HTR-8/SVneo (cell line): ENCODE measurements around the gene SLC26A11.
"Not testable (repeated sequence)": the region's sequence is repeated elsewhere in the genome, so short reads cannot be mapped to it uniquely, and the experiment has no call there.

Experiments
- DNase-seq: peaks from one replicate; pipeline ENCODE4 v3.0.0; 2011; ENCODE audit warnings: low spot score, mixed read lengths; ENCODE audit not compliant: insufficient read length
- FAIRE-seq: peaks from 2 replicates; lab custom pipeline; 2011; peaks lifted over from hg19 to GRCh38; lab: Jason Lieb, UNC

Gene SLC26A11

DNA sequence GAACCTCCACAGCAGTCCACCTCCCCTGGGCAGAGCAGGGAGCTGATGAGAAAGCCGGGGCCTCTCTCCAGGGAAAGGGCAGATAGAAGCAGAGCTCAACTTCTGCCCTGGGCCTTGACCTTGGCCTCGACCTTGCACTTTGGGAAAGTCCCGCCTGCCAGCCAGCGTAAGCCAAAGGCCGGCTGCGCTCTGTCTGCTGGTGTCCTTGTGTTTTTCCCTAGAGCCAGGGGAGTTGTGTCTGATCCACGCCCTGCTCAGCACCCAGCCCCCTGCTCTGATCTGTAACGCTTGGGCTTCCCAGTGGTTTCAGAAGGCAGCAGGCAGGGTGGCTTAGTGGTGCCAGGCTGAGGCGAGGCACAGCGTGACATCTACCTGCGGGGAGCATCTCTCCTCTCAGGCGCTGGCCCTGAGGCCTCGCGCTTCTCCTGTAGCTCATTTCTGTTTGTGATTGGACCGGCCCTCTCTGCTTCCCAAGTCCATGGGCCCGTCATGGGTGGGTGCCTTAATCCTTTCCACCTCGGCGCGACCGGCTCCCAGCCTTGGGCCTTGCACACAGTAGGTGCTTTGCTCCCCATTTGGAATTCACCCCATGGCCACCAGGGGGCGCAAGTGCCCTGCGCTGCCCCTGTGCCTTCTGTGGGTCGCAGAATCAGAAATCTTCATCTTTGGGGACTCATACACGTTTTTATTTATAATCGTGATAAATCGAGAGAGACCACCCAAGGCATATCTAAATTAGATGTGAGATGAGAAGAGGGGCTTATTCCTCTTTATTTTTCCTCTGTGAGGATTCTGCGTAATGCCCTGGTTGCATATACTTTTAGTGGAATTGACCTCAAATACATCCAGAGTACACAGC lies 24.3 kb upstream of the SLC26A11 start:
- DNase-seq, result peak; percentile 45
- FAIRE-seq, result no peak

GRCh38 chr17:80196652-80197051 lies 23.6 kb upstream of the SLC26A11 start:
- no peak for DNase-seq
- FAIRE-seq, result no peak

GRCh38 chr17:80198144-80198661 lies 22.0 kb upstream of the SLC26A11 start:
- FAIRE-seq, result no peak
- no peak for DNase-seq

DNA sequence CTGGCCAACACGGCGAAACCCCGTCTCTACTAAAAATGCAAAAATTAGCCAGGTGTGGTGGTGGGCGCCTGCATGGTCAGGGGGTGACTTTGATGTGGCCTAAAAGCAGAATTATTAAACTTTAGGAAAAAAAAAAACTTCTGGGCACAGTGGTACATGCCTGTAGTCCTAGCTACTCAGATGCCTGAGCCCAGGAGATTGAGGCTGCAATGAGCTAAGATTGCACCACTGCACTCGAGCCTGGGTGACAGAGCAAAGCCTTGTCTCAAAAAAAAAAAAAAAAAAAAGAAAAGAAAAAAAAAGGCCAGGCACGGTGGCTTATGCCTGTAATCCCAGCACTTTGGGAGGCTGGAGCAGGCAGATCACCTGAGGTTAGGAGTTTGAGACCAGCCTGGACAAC lies 20.9 kb upstream of the SLC26A11 start:
- not testable (repeated sequence) for DNase-seq, FAIRE-seq

DNA sequence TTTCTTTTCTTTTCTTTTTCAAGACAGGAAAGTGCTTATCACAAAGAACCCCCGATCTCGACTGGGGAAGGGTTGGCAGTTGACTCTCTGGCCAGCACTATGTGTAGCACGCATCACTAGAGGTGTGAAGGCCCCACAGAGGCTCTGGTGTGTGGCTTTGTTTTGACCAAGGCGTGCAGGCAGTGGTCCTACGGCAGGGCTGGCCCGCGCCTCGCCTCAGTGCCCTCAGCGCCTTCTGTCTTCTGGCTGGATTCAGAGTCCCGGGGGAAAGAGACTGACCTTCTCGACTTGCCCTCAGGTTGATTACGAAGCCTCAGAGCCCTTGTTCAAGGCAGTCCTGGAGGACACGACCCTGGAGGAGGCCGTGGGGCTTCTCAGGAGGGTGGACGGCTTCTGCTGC lies 18.8 kb upstream of the SLC26A11 start:
- FAIRE-seq, result no peak
- no peak for DNase-seq

DNA sequence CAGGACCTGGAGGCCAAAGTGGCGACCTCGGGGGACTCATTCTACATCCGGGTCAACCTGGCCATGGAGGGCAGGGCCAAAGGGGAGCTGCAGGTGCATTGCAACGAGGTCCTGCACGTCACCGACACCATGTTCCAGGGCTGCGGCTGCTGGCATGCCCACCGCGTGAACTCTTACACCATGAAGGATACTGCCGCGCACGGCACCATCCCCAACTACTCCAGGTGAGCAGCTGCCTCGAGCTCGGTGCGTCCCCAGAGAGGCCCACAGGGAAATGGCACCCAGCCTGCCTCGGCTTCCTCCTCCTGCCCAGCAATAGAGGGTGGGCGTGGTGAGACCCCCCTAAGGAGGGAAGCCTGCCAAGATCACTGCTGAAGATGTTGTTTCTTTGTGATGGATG lies 18.0 kb upstream of the SLC26A11 start:
- FAIRE-seq, result no peak
- no peak for DNase-seq

DNA sequence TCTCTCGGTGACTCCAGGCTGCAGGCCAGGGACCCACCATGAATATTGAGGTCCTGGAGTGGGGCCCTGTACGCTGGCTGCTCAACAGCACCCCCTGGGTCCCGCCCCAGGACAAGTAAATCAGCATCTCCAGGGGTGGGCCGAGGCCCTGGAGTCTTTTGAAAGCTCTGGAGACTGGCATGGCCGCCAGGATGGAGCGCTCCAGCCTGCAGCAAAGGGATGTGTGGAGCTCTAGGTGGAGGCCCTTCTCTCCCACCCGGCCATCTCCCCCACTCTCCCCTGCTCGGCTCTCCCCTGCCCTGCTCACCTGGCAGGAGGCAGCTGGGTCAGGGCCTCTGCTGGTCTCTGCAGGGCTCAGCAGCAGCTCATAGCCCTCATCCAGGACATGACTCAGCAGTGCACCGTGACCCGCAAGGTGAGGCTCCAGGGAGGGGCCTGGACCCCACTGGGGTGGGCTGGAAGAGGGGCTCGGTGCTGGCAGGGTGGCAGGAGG lies 16.7 kb upstream of the SLC26A11 start:
- FAIRE-seq, result no peak

GRCh38 chr17:80204626-80205468 lies 15.4 kb upstream of the SLC26A11 start:
- DNase-seq, result no peak
- FAIRE-seq, result no peak

More for the DNA sequence above, 16.7 kb upstream of the SLC26A11 start:
- DNase-seq, result no peak

DNA sequence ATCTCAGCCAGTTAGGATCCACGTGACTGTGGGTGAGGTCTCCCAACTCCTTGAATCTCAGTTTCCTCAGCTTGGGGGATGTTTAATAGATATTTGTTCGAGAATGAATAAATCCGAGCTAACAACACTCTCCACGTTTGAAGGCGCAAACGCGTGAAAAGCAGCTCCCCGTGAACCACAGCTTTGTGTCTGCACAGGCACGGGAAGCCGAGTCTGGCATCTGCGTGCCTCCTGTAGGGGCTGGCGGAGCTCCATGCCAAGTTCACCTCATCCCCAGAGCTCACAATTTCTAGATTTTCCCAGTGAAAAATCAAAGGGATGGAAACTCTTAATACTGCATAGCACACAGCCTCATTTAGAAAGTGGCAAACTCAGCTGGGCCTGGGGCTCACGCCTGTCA lies 14.4 kb upstream of the SLC26A11 start:
- FAIRE-seq, result no peak

DNA sequence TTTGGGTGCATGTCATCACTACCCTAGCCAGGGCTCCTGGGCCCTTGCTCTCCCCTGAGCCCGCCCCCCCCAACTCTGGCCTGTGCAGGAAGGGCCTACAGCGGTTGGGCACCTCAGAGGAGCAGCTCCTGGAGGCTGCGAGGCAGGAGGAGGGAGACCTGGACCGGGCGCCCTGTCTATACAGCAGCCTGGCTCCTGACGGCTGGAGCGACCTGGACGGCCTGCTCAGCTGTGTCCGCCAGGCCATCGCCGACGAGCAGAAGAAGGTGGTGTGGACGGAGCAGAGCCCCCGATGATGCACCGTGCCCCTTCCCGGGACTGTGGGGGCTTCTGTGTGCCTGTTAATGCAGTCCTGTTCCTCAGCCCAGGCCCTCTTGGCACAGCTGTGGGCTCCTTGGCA lies 12.2 kb upstream of the SLC26A11 start:
- DNase-seq (no peak), FAIRE-seq (no peak)

More for the DNA sequence above, 14.4 kb upstream of the SLC26A11 start:
- DNase-seq, result no peak

DNA sequence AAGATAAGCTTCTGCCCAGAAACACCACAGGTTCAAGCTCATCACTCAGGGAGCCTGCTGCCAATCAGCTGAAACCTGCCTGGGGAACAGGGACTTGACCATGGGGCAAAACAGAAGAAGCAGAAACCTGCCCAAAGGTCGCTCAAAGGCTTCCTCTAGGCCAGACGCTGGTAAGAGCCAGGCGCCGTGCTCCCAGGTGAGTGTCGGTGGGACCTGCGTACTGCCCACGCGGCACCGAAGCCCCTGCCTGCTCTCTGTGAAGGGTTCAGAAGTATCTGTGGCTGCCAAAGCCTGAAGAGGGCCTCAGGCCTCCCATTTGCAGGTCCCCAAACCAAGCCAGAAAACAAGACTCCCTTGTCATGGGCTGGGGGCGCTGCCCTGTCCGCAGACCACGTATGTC lies 10.5 kb upstream of the SLC26A11 start:
- FAIRE-seq, result no peak

DNA sequence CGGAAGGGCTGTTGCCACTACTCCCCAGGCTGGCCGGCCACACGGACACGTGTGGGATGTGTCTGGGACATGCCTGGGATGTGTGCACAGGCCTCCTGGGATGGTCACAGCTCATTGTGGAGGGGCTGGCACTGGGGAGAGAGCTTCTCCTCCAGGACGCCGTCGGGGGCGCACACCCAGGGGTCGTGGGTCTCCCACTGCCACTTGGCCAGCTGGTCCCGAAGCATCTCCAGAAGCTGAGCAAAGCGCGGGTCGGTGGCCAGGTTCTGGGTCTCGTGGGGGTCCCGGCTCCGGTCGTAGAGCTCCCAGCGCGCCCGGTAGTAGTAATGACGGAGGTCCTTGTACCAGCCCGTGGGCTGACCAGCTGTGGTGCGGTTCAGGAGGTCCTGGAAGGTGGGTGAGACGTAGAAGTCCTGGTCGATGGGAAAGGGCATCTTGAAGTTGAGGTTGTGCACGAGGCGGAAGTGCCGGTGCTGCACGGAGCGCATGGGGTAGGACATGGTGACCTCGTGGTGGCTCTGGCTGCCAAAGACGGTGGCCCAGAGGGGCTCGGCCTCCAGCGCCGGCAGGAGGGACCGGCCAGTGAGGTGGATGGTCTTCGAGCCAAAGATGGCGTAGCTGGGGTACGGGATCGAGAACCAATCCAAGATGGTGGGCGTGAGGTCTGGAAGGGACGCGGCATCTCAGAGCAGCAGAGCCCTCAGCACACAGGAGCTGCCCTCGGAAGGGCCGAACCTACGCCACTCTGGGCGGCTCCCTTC lies 9.7 kb upstream of the SLC26A11 start:
- DNase-seq, result no peak
- no peak for FAIRE-seq

More for the DNA sequence above, 10.5 kb upstream of the SLC26A11 start:
- DNase-seq, result no peak

DNA sequence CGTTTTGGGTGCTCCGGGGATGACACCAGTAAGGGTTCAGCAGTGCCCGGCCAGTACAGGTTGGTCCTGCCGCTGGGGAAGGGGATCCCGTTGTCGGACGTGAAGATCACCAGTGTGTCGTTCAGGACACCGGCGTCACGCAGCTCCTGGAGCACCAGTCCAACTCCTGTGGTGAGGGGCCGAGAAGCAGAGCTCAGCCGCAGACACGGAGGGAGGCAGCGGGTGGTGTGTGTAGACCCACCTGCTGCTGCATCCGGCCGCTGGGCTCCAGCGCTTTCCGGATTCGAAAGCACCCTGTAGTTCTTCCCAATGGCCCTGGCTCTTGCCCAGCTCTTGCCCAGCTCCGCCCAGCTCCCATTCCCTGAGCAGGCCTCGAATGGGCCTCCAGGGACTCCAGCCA lies 8.1 kb upstream of the SLC26A11 start:
- no peak for FAIRE-seq
- no peak for DNase-seq

DNA sequence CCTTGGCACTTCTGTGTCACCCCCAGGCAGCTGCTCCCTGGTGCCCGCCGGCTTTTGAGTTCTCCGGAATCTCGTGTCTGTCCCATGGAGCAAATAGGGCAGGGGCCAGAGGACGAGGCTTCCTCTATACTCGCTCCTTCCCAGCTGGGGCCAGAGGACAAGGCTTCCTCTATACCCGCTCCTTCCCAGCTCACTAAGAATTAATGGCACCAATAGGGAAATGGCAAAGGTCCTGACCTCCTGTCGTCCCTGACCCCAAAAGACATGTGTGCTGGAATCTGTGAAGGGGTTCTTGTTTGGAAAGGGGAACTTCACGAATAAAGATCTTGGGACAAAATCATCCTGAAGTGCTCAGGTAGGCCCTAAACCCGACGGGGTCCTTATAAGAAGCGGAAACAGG lies 7.7 kb upstream of the SLC26A11 start:
- FAIRE-seq (no peak), DNase-seq (no peak)

DNA sequence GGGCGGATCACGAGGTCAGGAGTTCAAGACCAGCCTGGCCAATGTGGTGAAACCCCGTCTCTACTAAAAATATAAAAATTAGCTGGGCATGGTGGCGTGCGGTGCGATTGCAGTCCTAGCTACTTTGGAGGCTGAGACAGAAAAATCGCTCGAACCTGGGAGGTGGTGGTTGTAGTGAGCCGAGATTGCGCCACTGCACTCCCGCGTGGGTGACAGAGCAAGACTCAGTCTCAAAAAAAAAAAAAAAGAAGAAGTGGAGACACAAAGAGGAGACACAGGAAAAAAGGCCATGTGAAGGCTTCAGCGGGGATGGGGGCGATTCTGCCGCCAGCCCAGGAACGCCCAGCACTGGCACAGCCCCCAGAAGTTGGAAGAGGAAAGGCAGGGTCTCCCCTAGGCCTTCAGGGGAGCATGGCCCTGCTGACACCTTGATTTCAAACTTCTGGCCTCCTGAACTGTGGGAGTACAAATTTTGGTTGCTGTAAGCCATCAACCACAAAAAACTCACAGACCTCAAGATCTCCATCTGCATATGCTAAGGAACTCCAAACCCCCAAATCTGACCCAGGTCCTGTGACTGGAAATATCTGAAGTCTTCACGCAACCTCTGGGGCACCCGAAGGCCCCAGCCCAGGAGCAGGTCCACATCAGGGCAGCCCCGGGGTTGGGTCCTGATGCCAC lies 7.1 kb upstream of the SLC26A11 start:
- DNase-seq (no peak), FAIRE-seq (no peak)

DNA sequence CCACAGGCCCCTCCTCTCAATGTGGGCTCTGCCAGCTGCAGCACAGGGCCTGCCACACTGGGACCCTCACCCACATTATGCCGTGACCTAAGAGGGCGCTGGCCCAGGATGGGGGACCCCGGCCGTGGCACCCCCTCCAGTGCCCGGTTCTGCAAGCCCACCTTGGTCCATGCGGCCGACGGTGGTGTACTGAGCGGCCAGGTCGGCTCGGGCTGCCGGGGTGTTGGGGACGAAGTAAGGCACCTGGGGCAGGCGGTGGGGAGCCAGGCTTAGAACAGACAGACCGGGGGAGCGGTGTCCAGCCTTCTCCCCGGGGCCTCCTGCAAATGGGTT lies 6.6 kb upstream of the SLC26A11 start:
- FAIRE-seq (no peak), DNase-seq (no peak)

DNA sequence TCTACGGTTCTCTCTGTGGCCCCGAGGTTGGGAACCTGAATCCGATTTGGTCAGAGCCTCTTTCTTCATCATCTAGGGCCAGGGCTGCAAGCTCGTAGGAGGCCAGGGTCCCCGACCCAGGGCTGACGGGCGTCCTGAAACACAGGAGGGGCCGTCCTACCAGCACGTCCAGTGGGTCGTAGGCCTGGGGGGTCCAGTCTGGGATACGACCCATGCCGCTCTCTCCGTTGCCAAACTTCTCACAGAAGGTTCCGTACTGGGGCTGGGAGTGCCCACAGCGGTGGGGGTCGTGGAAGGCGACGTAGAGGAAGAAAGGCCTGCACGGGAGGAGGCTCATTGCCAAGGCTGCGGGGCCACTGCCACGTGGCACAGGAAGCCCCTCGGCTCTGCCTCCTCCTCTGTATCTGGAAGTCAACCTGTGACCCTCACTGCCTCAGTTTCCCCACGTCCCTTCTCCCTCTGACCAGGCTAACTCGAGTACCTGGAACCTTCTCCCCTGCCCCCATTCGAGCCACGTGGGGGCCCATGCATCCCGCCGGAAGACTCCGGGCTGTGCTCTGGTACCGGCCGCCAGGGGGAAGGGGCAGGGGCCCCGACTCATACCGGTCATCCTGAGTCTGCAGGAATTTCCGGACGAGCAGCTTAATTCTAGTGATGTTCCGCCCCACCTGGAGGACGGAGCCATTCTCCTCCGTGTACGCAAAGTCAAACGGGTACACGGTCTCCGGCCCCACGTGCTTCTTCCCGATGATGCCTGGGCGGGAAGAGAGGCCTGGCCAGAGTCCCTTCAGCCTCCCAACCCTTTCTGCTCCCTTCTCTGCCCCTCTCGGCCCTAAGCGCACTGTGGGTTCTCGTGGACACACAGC lies 6.0 kb upstream of the SLC26A11 start:
- no peak for FAIRE-seq
- DNase-seq, result no peak

- FAIRE-seq, result no peak
These were observed 5.4 kb upstream of the SLC26A11 start for GRCh38 chr17:80214878-80215210.

More at GRCh38 chr17:80214878-80215210, 5.4 kb upstream of the SLC26A11 start:
- DNase-seq, result no peak
